GM18511 (cell line): Measurements from ENCODE around the gene ANKRD44.

ENCODE experiments used
- ATAC-seq: cut with Tn5 transposase; IDR thresholded peaks from one replicate; pipeline ENCODE4 v1.9.1; 2021; ENCODE audit warnings: mild to moderate bottlenecking, moderate library complexity; ENCODE audit not compliant: unreplicated experiment

The ANKRD44 gene

GRCh38 chr2:197322724-197323720 is 12.4 kb upstream of the ANKRD44 start:
- ATAC-seq: peak; percentile 50

DNA sequence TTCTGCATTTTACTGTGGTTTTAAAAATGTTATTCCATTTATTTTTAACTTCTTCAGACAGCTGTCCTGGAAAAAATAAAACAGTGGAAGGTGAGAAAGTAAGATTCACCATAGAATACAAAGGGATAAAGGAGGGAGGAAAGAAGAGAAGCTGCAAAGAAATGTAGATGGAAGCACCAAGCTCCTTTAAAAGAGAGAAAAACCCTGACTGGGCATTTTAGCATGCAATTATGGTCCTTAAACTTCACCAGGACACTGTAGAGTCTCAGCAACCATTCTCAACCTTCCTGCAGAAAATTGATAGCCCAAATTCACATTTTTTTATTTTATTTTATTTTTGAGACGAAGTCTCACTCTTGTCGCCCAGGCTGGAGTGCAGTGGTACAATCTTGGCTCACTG is 11.6 kb upstream of the ANKRD44 start:
- ATAC-seq: no peak

DNA sequence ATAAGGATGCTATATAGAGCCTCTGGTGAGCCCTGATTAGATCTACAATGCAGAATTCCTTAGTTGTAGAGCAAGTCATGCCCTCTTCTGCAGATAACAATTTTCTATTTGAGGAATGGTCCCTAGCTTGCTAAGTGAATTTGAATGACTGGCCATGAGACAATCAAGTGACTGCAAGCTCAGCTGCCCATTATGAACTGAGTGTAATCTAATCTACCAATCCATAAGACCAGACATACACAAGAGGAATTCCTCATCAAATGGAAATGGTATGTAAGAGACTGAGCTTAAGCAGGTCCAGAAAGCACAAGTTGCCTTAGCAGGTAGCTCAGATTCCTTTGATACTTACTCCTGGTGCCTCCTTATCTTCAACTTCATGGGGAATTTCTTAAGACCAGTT is 4.8 kb upstream of the ANKRD44 start:
- ATAC-seq: no peak

DNA sequence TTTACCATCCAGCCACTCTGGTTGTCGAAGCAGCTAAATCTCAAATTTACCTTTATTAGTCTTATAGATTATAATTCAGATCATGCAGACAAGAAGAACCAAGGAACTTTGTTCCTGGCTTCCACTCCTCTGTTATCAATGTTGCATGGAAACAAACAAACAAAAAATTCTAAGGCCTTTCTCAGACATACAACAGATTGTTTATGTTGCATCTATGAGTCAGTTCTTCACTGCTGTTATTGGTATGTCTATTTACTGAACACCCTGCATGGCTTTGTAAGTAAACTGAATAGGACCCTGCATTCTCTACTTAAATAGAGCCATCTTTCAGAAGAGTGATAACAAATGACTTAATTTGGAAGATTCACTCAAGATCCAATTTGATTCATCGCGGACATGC is 1.6 kb upstream of the ANKRD44 start:
- no peak for ATAC-seq

GRCh38 chr2:197311421-197312033 is 947 bp upstream of the ANKRD44 start:
- ATAC-seq: no peak

DNA sequence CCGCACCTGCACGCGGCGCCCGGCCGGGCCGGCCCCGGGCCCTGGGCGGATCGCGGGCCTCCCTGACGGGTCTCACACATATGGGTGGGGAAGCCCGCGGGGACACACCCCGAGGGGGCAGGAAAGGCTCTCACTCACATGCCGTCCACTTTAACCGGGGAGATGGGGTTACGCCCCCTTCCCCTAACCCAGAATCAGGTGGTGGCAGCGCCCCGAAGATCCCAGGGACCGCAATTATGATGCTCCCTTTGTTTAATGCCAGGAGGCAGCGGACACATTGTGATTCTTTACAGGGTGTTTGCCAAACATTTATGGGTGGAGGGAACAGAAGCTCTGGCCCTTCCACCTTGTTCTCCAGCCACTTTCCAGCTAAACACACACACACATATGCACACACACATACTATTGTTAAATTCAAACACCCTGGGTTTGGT is 424 bp upstream of the ANKRD44 start:
- no peak for ATAC-seq

DNA sequence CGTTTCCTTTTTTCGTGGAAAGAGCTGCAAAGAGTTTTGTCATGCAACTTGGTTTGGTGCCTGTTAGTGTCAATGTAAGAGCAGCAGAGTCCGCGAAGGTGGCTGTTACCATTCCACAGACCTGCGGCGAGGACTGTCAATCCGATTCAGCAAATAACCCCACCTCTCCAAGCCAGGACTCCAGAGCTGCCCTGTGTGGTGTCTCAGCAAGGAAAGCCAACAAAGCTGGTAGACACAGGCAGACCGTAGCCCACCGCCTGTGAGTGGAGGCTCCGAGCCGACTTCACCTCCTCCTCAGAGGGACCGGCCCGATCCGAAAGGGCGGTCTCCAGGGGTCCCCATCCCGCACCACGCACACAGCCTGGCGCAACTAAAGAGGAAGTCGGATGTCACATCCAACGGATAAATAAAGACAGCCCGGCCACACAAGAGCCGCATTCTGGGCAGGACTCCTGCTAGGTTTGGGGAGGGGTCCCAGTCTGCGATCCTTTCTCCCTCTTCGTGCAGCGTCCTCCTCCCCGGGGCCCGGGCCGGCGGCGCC is 819 bp downstream of the ANKRD44 start:
- no peak for ATAC-seq

DNA sequence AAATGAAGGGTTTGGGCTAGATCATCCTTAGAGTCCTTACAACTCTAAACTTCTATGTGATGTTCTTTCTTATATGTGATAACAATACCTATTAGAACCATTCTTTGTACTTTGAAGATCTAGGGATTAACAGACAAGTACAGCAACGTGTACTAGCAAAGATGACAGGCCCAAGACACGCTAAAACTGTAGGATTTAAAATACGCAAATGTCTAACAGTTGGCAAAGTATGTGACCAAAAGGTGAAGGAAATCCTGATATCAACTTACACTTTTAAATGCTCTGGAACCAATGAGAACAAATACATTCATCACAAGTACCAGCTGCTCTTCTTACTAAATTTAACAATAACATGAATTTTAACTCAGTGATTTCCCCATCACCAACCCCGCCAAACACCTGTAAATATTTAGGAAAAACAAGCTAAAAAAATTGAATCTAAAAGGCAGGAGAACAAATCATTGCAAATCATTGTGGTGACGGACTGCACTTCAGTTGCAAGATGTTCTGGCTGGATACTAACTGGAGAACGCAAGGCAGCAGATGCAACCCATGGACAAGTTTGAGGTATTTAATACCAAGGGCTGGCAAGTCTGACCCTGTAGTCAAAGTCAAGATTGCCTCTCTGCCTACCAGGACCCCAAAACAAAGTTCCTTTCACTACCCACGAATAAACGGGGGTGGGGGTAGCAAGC is 1.4 kb downstream of the ANKRD44 start:
- no peak for ATAC-seq

GRCh38 chr2:197308585-197308984 is 2.0 kb downstream of the ANKRD44 start:
- no peak for ATAC-seq

- ATAC-seq: peak; percentile 24
Observed at GRCh38 chr2:197307933-197308521, 2.6 kb downstream of the ANKRD44 start.

DNA sequence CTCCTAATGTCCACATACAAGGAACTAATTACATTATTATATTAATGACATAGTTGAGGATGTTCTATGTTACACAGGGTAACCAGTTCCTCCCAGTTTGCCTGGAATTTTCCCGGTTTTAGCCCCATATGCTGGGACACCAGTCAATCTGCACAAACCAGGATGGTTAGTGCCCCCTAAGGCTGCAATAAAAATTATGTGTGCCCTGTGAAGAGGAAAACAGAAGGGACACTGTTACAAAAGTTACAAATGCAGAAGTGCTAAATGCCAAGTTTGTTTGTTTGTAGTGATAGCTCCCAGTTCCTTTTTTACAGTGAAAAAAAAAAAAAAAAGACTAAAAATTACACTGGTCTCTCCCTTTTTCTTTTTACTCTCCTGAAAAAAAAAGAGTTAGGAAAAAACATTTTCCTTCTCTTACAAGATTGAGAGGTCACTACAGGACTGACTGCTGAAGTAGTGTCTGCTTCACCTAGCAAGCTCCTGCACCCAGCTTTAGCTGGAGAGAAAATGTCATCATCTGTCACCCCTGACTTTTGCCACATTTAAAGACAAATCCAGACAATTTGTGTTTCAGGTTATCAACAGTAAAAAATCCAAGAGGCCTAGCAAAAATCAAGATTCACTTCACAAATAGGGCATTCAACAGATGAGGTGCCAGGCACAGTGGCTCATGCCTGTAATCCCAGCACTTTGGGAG is 3.2 kb downstream of the ANKRD44 start:
- ATAC-seq: no peak

DNA sequence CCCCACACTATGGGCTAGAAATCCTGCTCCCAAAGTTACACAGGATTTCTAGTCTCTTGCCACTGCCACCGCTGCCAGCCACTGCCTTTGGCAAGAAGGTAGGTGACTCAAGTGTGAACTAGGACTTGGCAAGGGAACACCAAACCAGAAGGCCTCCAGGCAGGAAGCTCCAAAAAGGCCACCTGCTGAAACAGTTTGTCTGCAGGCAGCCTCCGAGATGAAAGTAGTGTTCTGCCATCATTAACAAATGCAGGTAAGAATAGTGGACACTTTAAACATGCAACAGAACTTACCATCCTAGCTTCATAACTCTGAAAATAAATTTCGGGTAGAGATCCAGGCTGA is 3.9 kb downstream of the ANKRD44 start:
- ATAC-seq: no peak

GRCh38 chr2:197306024-197306695 is 4.4 kb downstream of the ANKRD44 start:
- no peak for ATAC-seq

- ATAC-seq: peak; percentile 41
Observed at GRCh38 chr2:197304556-197305011, 6.0 kb downstream of the ANKRD44 start.

GRCh38 chr2:197300139-197300538 is 10.4 kb downstream of the ANKRD44 start:
- ATAC-seq: no peak

GRCh38 chr2:197298609-197299008 is 12.0 kb downstream of the ANKRD44 start:
- no peak for ATAC-seq

DNA sequence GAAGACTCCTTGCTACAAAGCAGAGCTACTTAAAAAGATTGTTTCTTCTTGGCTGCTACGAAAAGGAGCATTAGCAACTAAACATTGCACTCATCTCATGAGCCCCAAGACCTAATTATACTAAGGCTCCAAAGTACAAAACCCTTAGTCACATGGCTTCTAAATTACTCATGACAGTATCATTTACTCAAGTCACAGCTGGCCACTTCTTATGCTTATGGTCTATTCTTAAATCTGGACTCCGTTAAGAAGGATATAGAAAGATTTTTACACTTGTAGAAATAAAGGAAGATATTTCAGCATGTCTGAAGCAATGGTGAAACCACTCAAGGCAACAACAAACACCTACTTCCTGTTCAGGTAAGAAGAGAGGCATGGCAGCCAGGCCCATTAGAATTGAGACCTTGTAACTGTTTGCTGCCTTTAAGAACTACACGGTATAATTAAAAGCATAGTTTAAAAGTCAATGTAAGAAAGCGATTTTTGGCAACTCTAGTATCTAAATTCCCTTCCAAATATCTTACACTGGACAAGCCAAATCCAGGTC is 12.7 kb downstream of the ANKRD44 start:
- no peak for ATAC-seq

GRCh38 chr2:197297266-197297665 is 13.3 kb downstream of the ANKRD44 start:
- ATAC-seq: peak; percentile 23

- no peak for ATAC-seq
Observed at GRCh38 chr2:197296835-197297234, 13.7 kb downstream of the ANKRD44 start.
